Stimulated activated CD4-positive, alpha-beta T cell treated with anti-CD3 and anti-CD28 coated beads, Interleukin-4, amount 100 ng/mL, for 48 hours (primary cell): ENCODE data around the gene TBC1D23.
"Not testable (repeated sequence)": the region's sequence is repeated elsewhere in the genome, so short reads cannot be mapped to it uniquely, and the experiment has no call there.

Source experiments
- DNase-seq, 2 donors: peaks; one replicate each; pipeline ENCODE4 v3.0.0-alpha.2; 2020; ENCODE audit warnings: low read depth in 2 of 2

TBC1D23 gene

GRCh38 chr3:100351770-100352169, 91.0 kb downstream of the TBC1D23 start:
- not testable (repeated sequence) for DNase-seq

DNA sequence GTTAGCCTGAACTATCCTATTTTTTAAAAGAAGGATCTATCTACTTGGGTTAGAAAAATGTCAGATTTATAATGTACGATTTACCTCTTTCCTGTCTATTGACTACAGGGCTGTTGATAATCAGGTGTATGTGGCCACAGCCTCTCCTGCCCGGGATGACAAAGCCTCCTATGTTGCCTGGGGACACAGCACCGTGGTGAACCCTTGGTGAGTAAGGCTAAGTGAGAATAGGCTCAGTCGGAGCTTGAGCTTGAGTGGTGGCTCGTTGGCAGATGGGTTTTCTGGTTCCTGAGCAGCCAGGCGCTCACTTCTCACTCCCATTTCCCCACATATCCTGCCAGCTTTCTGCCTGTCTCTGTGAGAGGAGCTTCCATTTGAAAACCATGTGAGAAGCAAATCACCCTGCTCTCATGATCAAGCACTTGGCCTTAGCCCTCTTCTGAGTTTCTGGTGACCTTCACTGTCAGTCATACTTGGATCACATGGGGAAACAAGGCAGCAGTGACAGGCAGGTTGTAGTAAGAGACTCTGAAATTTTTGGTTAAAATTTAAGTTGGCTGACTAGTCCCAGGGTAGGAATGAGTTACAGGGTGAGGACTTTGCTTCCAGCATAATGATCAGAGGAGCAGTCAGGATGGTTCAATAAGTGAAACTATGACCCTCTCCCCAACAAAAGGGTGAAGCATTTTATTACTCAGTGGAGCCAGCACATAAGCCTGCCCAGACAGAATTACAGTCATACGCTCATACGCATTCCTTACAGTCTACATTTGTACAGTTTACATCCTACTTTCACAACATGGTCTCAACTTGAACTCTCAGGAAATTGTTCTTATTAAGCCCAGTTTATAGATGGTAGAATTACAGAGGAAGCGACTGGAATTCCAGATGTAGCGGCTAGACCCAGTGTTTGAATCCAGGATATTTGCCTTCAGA, 91.8 kb downstream of the TBC1D23 start:
- DNase-seq: no peak

- DNase-seq: no peak
Observed at GRCh38 chr3:100354850-100355249, 94.1 kb downstream of the TBC1D23 start.

GRCh38 chr3:100358413-100358812, 97.6 kb downstream of the TBC1D23 start:
- DNase-seq: no peak

- no peak for DNase-seq
Observed at GRCh38 chr3:100359035-100359434, 98.2 kb downstream of the TBC1D23 start.

DNA sequence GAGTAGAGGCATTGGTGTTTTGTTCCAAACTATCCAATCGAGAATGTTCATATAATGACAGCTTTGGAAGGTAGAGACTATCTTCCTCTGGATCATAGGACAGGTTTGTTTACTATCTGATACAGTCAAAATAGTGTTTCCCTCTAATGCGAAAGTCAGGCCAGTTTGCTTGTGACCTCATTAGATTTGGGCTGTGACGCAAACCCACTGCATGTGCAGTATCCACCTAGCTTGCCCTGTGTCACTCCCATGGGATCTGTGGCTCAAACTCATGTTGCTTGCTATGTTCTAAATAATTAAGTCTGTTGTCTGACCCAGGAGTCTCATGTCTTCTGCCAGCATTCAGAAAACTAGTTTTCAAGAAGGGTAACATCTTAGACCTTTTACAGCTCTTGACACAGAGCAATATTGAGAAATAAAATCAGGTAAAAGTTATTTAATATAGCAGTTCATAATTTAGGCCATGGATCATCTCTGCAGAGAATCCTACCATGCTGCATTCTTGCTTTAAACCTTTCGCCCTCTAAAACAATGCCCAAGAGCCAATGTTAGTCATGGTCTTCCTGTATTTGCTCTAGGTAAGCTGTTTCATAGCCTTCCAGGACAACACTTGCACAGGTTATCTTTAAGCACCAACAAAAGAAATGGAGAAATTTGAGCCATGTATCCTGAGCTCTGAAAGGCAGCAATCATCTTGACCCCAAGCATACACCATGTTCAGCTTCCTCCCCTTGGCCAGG, 100.1 kb downstream of the TBC1D23 start:
- no peak for DNase-seq

DNA sequence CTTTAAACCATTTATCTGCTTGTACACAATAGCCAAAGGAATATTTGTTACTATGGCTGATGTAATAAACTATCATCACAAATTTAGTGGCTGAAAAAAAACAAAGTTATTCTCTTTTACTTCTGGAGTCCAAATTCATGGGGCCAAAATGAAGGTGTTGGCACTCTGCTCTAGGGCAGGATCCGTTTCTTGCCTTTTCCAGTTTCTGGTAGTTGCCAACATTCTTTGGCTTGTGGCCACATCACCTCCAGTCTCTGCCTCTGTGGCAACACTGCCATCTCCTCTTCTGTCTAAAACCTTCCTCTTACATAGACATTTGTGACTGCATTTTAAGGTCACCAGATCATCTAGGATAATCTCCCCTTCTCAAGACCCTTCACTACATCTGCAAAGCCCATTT, 101.1 kb downstream of the TBC1D23 start:
- DNase-seq: no peak

GRCh38 chr3:100364421-100364820, 103.6 kb downstream of the TBC1D23 start:
- DNase-seq: no peak

- DNase-seq: no peak
Observed at GRCh38 chr3:100366424-100366823, 105.6 kb downstream of the TBC1D23 start.

GRCh38 chr3:100368441-100368840, 107.6 kb downstream of the TBC1D23 start:
- DNase-seq: no peak

GRCh38 chr3:100370756-100371155, 110.0 kb downstream of the TBC1D23 start:
- no peak for DNase-seq

DNA sequence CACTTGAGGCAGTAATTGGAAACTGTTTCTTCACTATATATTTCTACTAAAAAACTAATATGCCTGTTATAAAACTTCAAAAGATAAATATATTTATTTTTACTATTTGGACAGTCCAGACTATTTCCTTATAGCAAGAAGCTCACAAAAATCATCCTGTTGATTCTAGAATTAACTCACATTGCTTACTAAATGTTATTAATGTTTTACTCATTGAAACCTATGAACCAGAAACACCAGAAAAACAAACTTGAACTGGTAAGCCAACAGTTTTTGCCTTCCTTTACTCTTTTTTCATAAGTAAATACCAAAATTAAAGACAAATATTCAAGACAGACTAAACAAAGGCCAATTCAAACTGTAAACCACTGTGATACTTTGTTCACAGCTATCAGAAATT, 113.7 kb downstream of the TBC1D23 start:
- no peak for DNase-seq
